Camera-type eye (tissue), 1 donor: Measurements from ENCODE around the gene VPS41. TPM values are rescaled to one million over a fixed set of nuclear protein-coding genes. Genes with fewer than 3 reads are reported as not detected.

Experiments
- total RNA-seq: library from RNA; depleted of rRNA; stranded (reverse); fragments of >200 nt; gene quantifications from one replicate; pipeline ENCODE4 v1.2.3, GENCODE V29; 2014

VPS41 gene
- total RNA-seq: 127 TPM

DNA sequence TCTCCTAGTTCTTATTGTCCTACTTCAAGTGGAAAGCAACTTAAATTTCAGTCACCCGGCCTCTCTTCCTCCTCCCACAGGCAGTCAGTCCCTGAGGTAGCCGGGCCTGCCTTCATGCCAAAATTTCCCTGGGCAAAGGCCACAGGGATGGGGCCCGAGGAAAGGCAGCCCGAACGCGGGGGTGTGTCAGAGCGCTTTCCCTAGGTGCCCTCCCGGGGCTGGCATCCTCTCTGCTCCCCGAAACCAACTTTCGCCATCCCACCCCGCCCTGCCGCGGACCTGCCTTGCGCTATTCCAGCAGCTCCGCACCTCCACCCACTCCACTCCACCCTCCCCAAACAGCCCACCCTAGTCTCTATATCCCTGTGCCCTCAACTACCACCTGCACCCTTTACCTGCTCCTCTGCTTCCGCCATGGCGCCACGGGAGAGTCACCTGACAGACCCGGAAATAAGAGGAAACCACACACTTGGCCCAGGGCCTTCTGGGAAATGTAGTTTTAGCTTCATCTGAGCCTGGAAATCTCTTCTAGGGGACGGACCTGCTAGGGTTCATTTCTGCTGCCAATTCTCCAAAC, at the start of gene VPS41:
Gene VPS41 (minus strand): TSS at position 433 of the 577 bp plus-strand sequence. CDS start 17 bp downstream, at position 416.

Other genes starting within 250 kb of the VPS41 start
- 3.7 TPM for gene POU6F2, start 68.7 kb upstream of the VPS41 start, total RNA-seq